ENCODE results near the gene DBNL.

Gene DBNL

GRCh38 chr7:44052771-44053365 lies 8.4 kb downstream of the DBNL start:
- TF ChIP-seq, protein P1, sequence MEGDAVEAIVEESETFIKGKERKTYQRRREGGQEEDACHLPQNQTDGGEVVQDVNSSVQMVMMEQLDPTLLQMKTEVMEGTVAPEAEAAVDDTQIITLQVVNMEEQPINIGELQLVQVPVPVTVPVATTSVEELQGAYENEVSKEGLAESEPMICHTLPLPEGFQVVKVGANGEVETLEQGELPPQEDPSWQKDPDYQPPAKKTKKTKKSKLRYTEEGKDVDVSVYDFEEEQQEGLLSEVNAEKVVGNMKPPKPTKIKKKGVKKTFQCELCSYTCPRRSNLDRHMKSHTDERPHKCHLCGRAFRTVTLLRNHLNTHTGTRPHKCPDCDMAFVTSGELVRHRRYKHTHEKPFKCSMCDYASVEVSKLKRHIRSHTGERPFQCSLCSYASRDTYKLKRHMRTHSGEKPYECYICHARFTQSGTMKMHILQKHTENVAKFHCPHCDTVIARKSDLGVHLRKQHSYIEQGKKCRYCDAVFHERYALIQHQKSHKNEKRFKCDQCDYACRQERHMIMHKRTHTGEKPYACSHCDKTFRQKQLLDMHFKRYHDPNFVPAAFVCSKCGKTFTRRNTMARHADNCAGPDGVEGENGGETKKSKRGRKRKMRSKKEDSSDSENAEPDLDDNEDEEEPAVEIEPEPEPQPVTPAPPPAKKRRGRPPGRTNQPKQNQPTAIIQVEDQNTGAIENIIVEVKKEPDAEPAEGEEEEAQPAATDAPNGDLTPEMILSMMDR (IDR thresholded peaks at IDR 0.05; ENCODE audit: insufficient read depth, low read length, poor library complexity, severe bottlenecking) = no peak
- no peak for TF ChIP-seq EZH2phosphoT487 (conservative IDR thresholded peaks at IDR 0.05; ENCODE audit: low read length)
- Histone ChIP-seq H3K9me2 (replicated peaks; ENCODE audit: insufficient read depth, low read length) (no peaks in the 10 kb centered on the region), H3K36me3 (ENCODE audit: low read length) (peaks cover 24% of the 10 kb centered on the region; the same call in 1 of the 2 replicates), H3K4me2 (ENCODE audit: low read depth, low read length, poor library complexity, severe bottlenecking) (no peak overlapping the region), H3K27me3 (ENCODE audit: low read length) (no peaks in the 10 kb centered on the region), H3K27ac (ENCODE audit: low read depth, low read length) (no peak overlapping the region), H3K79me2 (ENCODE audit: insufficient read depth, low read length) (peaks cover 56% of the 10 kb centered on the region), H2AFZ (ENCODE audit: low read depth, low read length, severe bottlenecking) (no peak overlapping the region), H3K9me3 (ENCODE audit: insufficient read depth, low read length) (no peaks in the 10 kb centered on the region), H4K20me1 (ENCODE audit: low read depth, low read length) (peaks cover 13% of the 10 kb centered on the region; the same call in 1 of the 2 replicates), H3K9ac (ENCODE audit: low read length) (no peak overlapping the region), H3K4me3 (ENCODE audit: insufficient read depth, low read length, poor library complexity, severe bottlenecking) (no peak overlapping the region), H3F3A (ENCODE audit: insufficient read depth) (no peaks in the 10 kb centered on the region)

GRCh38 chr7:44056681-44057080 lies 12.2 kb downstream of the DBNL start:
- H4K20me1 ChIP-seq (ENCODE audit: low read depth, low read length) = no peaks in the 10 kb centered on the region; the same call in 1 of the 2 replicates
- no peak overlapping the region for H2AFZ ChIP-seq (ENCODE audit: low read depth, low read length, severe bottlenecking)
- no peak overlapping the region for H3K9ac ChIP-seq (ENCODE audit: low read length)
- no peak overlapping the region for H3K27ac ChIP-seq (ENCODE audit: low read depth, low read length)
- no peak overlapping the region for H3K4me2 ChIP-seq (ENCODE audit: low read depth, low read length, poor library complexity, severe bottlenecking)
- H3K4me3 ChIP-seq (ENCODE audit: insufficient read depth, low read length, poor library complexity, severe bottlenecking) = no peak overlapping the region
- peaks cover 25% of the 10 kb centered on the region for H3K79me2 ChIP-seq (ENCODE audit: insufficient read depth, low read length)
- peaks cover 31% of the 10 kb centered on the region; the same call in 1 of the 2 replicates for H3K36me3 ChIP-seq (ENCODE audit: low read length)
- H3K27me3 ChIP-seq (ENCODE audit: low read length) = no peaks in the 10 kb centered on the region
- H3F3A ChIP-seq (ENCODE audit: insufficient read depth) = no peaks in the 10 kb centered on the region
- H3K9me3 ChIP-seq (ENCODE audit: insufficient read depth, low read length) = no peaks in the 10 kb centered on the region
- H3K9me2 ChIP-seq (replicated peaks; ENCODE audit: insufficient read depth, low read length) = no peaks in the 10 kb centered on the region
- TF ChIP-seq, protein P1 (IDR thresholded peaks at IDR 0.05; ENCODE audit: insufficient read depth, low read length, poor library complexity, severe bottlenecking) = no peak

GRCh38 chr7:44057181-44057848 lies 12.8 kb downstream of the DBNL start:
- Histone ChIP-seq H3K4me3 (ENCODE audit: insufficient read depth, low read length, poor library complexity, severe bottlenecking) (no peak overlapping the region), H3K9me3 (ENCODE audit: insufficient read depth, low read length) (no peaks in the 10 kb centered on the region), H3K36me3 (ENCODE audit: low read length) (peaks cover 28% of the 10 kb centered on the region; the same call in 1 of the 2 replicates), H3K4me2 (ENCODE audit: low read depth, low read length, poor library complexity, severe bottlenecking) (no peak overlapping the region), H3K27me3 (ENCODE audit: low read length) (no peaks in the 10 kb centered on the region), H4K20me1 (ENCODE audit: low read depth, low read length) (no peaks in the 10 kb centered on the region; the same call in 1 of the 2 replicates), H2AFZ (ENCODE audit: low read depth, low read length, severe bottlenecking) (no peak overlapping the region), H3K9me2 (replicated peaks; ENCODE audit: insufficient read depth, low read length) (no peaks in the 10 kb centered on the region), H3K79me2 (ENCODE audit: insufficient read depth, low read length) (peaks cover 23% of the 10 kb centered on the region), H3K27ac (ENCODE audit: low read depth, low read length) (no peak overlapping the region), H3F3A (ENCODE audit: insufficient read depth) (no peaks in the 10 kb centered on the region), H3K9ac (ENCODE audit: low read length) (no peak overlapping the region)
- TF ChIP-seq EZH2phosphoT487 (conservative IDR thresholded peaks at IDR 0.05; ENCODE audit: low read length) = no peak
- TF ChIP-seq, protein P1 (IDR thresholded peaks at IDR 0.05; ENCODE audit: insufficient read depth, low read length, poor library complexity, severe bottlenecking) = no peak

All from SU-DHL-6 (cell line).